BJ (cell line): ENCODE measurements around the gene SLC10A3. TPM values are rescaled to one million over a fixed set of nuclear protein-coding genes. Genes with fewer than 3 reads are reported as not detected.

Experiments
- CTCF ChIA-PET: fragments of 350-600 bp; formaldehyde crosslinking; extraction: SDS; loops from one replicate; lab custom pipeline; 2021; ENCODE audit warnings: antibody characterized with exemption, inconsistent platforms; lab: Yijun Ruan, JAX
- POLR2A ChIA-PET: fragments of 300-600 bp; sonication (Branson Sonifier 250); formaldehyde crosslinking; extraction: SDS; loops from one replicate; lab custom pipeline; 2021; ENCODE audit warnings: antibody characterized with exemption; lab: Charles Lee
- DNase-seq: peaks from one replicate; pipeline ENCODE4 v3.0.0-alpha.2; 2011; ENCODE audit warnings: low read depth
- H3K27me3 ChIP-seq: 2 replicates; pipeline ENCODE4 v1.6.0; 2011; ENCODE audit warnings: low read length; ENCODE audit not compliant: control insufficient read depth, insufficient read depth
- H3K36me3 ChIP-seq: 2 replicates; pipeline ENCODE4 v1.5.1; 2011; ENCODE audit warnings: low read length; ENCODE audit not compliant: control insufficient read depth, insufficient read depth
- H3K4me3 ChIP-seq: 2 replicates; pipeline ENCODE4 v1.5.1; 2011; ENCODE audit warnings: low read depth, mild to moderate bottlenecking, control low read depth, low read length
- polyA plus RNA-seq: library from polyadenylated mRNA; depleted of rRNA; stranded (reverse); fragments of >200 nt; gene quantifications from 2 replicates; pipeline ENCODE4 v1.2.3, GENCODE V29; 2011
- TF ChIP-seq, protein P1 (sequence below): IDR thresholded peaks from 2 replicates; pipeline ENCODE4 v1.5.1; 2011; ENCODE audit warnings: low read depth, mild to moderate bottlenecking, control low read depth, inconsistent platforms, low read length, moderate library complexity; ENCODE audit not compliant: insufficient read depth

SLC10A3 gene
- polyA plus RNA-seq, 1 experiment: 45.6 TPM

DNA sequence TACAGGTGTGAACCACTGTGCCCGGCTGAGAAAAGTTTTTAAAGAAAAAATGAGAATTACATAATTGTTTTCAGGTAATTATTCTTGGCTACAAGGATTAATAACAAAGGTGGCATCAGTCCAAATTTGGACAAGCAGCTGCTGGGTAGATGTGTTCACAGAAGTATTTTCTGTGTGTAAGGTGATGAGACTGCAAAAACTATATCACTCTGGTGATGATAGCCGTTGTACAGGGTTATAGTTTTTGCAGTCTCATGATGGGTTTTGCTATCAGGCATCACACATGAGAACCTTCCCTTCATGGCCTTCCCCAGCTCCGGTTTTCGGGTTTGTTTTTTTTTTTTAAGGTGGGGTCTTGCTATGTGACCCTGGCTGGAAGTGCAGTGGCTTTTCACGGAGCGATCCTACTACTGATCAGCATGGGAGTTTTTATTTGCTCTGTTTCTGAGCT is 5.1 kb upstream of the SLC10A3 start:
- POLR2A ChIA-PET: no interaction called here
- Histone ChIP-seq H3K4me3 (no peak overlapping the region), H3K36me3 (no peaks in the 10 kb centered on the region), H3K27me3 (no peaks in the 10 kb centered on the region)
- CTCF ChIA-PET: no interaction called here
- TF ChIP-seq, protein P1, sequence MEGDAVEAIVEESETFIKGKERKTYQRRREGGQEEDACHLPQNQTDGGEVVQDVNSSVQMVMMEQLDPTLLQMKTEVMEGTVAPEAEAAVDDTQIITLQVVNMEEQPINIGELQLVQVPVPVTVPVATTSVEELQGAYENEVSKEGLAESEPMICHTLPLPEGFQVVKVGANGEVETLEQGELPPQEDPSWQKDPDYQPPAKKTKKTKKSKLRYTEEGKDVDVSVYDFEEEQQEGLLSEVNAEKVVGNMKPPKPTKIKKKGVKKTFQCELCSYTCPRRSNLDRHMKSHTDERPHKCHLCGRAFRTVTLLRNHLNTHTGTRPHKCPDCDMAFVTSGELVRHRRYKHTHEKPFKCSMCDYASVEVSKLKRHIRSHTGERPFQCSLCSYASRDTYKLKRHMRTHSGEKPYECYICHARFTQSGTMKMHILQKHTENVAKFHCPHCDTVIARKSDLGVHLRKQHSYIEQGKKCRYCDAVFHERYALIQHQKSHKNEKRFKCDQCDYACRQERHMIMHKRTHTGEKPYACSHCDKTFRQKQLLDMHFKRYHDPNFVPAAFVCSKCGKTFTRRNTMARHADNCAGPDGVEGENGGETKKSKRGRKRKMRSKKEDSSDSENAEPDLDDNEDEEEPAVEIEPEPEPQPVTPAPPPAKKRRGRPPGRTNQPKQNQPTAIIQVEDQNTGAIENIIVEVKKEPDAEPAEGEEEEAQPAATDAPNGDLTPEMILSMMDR: no peak
- no peak for DNase-seq

DNA sequence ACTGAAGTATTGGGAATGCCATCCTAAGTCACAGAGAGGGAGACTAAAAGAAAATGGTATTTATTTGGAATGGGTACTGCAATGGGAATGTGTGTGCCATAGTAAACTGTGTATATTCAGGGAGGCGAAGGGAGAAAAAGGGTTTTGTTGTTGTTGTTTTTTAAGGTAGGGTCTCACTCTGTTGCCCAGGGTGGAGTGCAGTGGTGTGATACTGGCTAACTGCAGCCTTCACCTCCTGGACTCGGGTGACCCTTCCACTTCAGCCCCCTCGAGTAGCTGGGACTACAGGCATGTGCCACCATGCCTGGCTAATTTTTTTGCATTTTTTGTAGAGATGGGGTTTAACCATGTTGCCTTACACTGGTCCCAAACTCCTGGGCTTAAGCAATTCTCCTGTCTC is 4.3 kb upstream of the SLC10A3 start:
- no peak for DNase-seq
- TF ChIP-seq, protein P1: no peak
- POLR2A ChIA-PET: no interaction called here
- Histone ChIP-seq H3K27me3 (no peaks in the 10 kb centered on the region), H3K36me3 (no peaks in the 10 kb centered on the region), H3K4me3 (no peak overlapping the region)
- CTCF ChIA-PET: no interaction called here

DNA sequence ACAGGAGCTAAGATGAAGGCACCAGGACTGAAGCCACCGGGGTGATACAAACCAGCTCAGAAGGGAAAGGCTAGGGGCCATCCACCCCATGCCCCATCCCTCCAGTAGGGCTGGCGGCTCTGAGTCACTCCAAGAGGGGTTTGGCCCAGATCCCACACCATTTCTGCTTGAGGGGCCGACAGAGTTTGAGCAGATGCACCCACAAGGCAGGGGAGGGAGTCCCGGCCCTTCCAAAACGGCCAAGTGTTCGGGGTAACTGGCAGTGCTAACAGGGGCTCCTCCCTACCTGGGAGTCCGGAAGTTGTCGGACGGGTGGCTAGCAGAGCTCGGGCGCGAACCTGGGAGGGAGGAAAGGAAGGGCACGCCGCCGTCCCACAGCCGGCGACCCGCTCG is 412 bp downstream of the SLC10A3 start:
- TF ChIP-seq, protein P1: no peak
- ChIA-PET POLR2A (no interaction called here), CTCF (interaction anchor here (0.6 to 1.4 kb wide), 3 partner anchors 45 to 110 kb away, joined by 3 to 4 read pairs (median 4); partner anchors contain the start of gene DNASE1L1)
- DNase-seq: no peak
- H3K27me3 ChIP-seq: no peaks in the 10 kb centered on the region
- H3K36me3 ChIP-seq: peaks cover 6% of the 10 kb centered on the region
- H3K4me3 ChIP-seq: peak overlapping the region; percentile 55

DNA sequence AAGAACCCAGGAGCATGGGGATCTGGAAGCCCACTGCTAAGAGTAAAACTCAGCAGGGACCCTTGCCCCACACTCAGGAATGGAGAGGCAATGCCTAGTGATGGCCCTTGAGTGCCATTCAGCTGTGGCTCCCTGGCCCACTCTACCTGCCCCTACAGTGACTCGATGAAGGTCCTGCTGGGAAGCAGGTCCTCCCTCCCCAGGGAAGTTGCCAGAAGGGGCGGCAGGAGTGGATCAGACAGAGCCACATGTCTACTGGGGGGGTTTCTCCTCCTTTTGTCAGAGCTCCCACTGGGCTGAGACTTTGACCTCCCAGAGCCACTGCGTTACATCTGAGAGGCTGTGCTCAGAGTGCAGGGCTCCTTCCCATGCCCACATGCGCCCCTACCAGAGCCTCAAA is 1.2 kb downstream of the SLC10A3 start:
- ChIA-PET POLR2A (no interaction called here), CTCF (interaction anchor here (0.6 kb wide), 1 partner anchor 111 kb away, joined by 4 read pairs; no protein-coding TSS in a partner anchor)
- TF ChIP-seq, protein P1: no peak
- peaks cover 8% of the 10 kb centered on the region for H3K36me3 ChIP-seq
- H3K27me3 ChIP-seq: no peaks in the 10 kb centered on the region
- peak overlapping the region; percentile 55 for H3K4me3 ChIP-seq
- no peak for DNase-seq

DNA sequence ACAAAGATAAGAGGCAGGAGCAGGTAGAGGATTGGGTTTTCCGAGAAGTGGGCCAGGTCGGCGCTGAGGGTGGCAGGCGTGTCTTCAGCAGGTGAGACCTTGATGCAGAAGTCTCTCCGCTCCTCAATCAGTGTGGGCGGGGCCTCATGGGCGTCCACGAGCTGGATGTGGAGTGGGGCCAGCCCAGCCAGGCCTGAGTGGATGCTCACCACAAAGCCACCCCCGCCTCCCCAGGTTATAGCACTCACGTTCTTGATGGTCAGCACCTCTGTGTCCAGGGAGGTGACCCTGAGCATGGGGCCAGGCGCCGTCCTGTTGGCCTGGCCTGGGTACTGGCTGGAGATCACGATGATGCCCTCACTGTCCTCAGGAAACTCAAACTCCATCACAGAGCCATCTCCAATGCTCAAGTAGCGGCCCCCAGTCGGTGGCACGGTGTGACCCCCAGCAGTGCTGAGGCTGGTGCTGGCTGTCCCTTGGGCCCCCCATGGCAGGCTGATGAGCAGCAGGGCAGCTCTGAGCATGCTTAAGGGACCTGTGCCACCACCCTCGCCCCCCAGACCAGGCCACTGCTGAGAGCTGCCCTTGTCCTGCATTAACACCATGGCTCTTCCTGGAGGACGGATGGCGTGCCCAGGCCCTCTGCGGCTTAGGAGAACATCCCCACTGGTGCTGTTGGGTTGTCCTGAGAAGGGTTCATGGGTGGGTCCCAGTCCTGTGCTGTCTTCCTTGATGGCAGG is 1.9 kb downstream of the SLC10A3 start:
- POLR2A ChIA-PET: no interaction called here

More for the DNA sequence above, 1.9 kb downstream of the SLC10A3 start:
- no peak overlapping the region for H3K4me3 ChIP-seq
- no peak for DNase-seq
- H3K27me3 ChIP-seq: no peaks in the 10 kb centered on the region
- TF ChIP-seq, protein P1: no peak
- H3K36me3 ChIP-seq: peaks cover 8% of the 10 kb centered on the region
- CTCF ChIA-PET: no interaction called here
